Breast epithelium (tissue), 4 donors: Measurements from ENCODE around the gene TTC28. TPM values are rescaled to one million over a fixed set of nuclear protein-coding genes. Genes with fewer than 3 reads are reported as not detected.

ENCODE experiments used
- DNase-seq, 2 donors: peaks; one replicate each; pipeline ENCODE4 v3.0.0-alpha.2; 2019; ENCODE audit warnings: low spot score in 2 of 2
- H3K27ac ChIP-seq, 2 donors: fragments of 200-600 bp; sonication (generic) in 1 of 2; one replicate each; pipeline ENCODE4 v1.5.1; 2016 to 2019; ENCODE audit warnings: mild to moderate bottlenecking in 1 of 2
- H3K27me3 ChIP-seq, 2 donors: fragments of 200-600 bp; sonication (generic) in 1 of 2; one replicate each; pipeline versions ENCODE4 v1.5.1 to v1.6.0; 2017 to 2019; ENCODE audit warnings: control low read depth in 1 of 2, mild to moderate bottlenecking in 1 of 2
- H3K36me3 ChIP-seq: fragments of 200-600 bp; one replicate; pipeline ENCODE4 v1.5.1; 2019
- H3K4me1 ChIP-seq, 2 donors: fragments of 200-600 bp; sonication (generic); one replicate each; pipeline ENCODE4 v1.5.1; 2016 to 2019; ENCODE audit warnings: control low read depth in 1 of 2
- H3K4me3 ChIP-seq, 3 donors: fragments of 200-600 bp; sonication (generic); 1 replicate in 2 of 3; 2 replicates in 1 of 3; pipeline ENCODE4 v1.5.1; 2016 to 2019; ENCODE audit warnings: mild to moderate bottlenecking in 3 of 3, moderate library complexity in 2 of 3
- H3K9me3 ChIP-seq, 2 donors: fragments of 200-600 bp; sonication (generic) in 1 of 2; one replicate each; pipeline ENCODE4 v1.5.1; 2016 to 2019; ENCODE audit warnings: control low read depth in 1 of 2
- CTCF ChIP-seq, 3 donors: fragments of 450-650 bp; IDR thresholded peaks; one replicate each; pipeline ENCODE4 v1.5.1; 2016 to 2017; ENCODE audit warnings: antibody characterized with exemption in 3 of 3, mild to moderate bottlenecking in 3 of 3, moderate library complexity in 3 of 3
- POLR2A ChIP-seq: fragments of 450-650 bp; IDR thresholded peaks from one replicate; pipeline ENCODE4 v1.6.1; 2016; ENCODE audit warnings: antibody characterized with exemption, mild to moderate bottlenecking, moderate library complexity
- POLR2AphosphoS5 ChIP-seq, 3 donors: sonication (generic); formaldehyde crosslinking; IDR thresholded peaks; one replicate each; pipeline ENCODE4 v1.6.1; 2017; ENCODE audit warnings: antibody characterized with exemption in 3 of 3
- intact Hi-C: fragments of 100-400 bp; cut with DNase I; formaldehyde crosslinking; loops from one replicate; pipeline ENCODE4 v1.15.1; 2023; ENCODE audit warnings: low total_unique reads
- total RNA-seq, 3 donors: library from RNA; depleted of rRNA; stranded (reverse); fragments of >200 nt; gene quantifications; one replicate each; pipeline ENCODE4 v1.1.0, GENCODE V29; 2016

TTC28 gene
- total RNA-seq, 3 donors from 2014 or later, result 33.5 to 43.3 (median 40.2) TPM

- Histone ChIP-seq H3K9me3 (no peaks in the 10 kb centered on the region), H3K4me1 (no peaks in the 10 kb centered on the region), H3K36me3 (no peaks in the 10 kb centered on the region), H3K4me3 (no peak overlapping the region), H3K27me3 (no peaks in the 10 kb centered on the region), H3K27ac (peak overlapping the region in 1 of 2 donors; percentile 19)
- no peak for DNase-seq
- intact Hi-C loops, result loop anchor here (10.0 kb wide), 1 partner anchor 118 kb away; no protein-coding TSS in a partner anchor
- TF ChIP-seq POLR2A (no peak), CTCF (IDR thresholded peaks at IDR 0.05) (no peak)
Measured at GRCh38 chr22:28002863-28003565, 676.6 kb downstream of the TTC28 start.

DNA sequence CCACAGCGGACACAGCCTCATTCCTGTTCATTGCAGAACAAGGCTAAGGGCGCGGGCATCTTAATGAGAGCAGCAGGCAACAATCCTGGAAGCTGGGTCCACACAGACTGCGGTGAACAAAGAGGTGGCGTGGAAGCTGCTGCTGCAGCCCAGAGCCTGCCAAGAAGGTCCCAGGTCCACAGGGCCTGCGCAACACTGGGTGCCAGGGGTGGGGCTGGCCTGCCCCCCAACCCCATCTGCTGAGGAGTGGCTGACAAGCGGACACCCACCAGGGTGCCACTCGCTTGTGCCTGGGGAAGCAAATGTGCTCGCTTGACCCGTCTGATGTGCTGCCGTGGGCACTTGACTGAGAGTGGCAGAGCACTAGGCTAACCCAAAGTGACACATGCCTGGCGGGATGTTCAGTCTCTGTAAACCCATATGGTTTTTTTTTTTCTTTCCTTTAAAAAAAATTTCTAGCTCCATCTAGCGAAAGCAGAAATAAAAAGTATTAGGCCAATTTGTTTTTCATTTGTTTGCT, 677.4 kb downstream of the TTC28 start:
- no peaks in the 10 kb centered on the region for H3K27me3 ChIP-seq
- H3K4me3 ChIP-seq, result no peak overlapping the region
- no peaks in the 10 kb centered on the region for H3K36me3 ChIP-seq
- no peak overlapping the region for H3K27ac ChIP-seq
- no peaks in the 10 kb centered on the region for H3K4me1 ChIP-seq
- intact Hi-C loops, result loop anchor here (10.0 kb wide), 1 partner anchor 117 kb away; no protein-coding TSS in a partner anchor
- no peak for TF ChIP-seq POLR2A
- TF ChIP-seq POLR2AphosphoS5 (IDR thresholded peaks at IDR 0.05), result no peak
- no peak for TF ChIP-seq CTCF (IDR thresholded peaks at IDR 0.05)
- no peak for DNase-seq
- H3K9me3 ChIP-seq, result no peaks in the 10 kb centered on the region

DNA sequence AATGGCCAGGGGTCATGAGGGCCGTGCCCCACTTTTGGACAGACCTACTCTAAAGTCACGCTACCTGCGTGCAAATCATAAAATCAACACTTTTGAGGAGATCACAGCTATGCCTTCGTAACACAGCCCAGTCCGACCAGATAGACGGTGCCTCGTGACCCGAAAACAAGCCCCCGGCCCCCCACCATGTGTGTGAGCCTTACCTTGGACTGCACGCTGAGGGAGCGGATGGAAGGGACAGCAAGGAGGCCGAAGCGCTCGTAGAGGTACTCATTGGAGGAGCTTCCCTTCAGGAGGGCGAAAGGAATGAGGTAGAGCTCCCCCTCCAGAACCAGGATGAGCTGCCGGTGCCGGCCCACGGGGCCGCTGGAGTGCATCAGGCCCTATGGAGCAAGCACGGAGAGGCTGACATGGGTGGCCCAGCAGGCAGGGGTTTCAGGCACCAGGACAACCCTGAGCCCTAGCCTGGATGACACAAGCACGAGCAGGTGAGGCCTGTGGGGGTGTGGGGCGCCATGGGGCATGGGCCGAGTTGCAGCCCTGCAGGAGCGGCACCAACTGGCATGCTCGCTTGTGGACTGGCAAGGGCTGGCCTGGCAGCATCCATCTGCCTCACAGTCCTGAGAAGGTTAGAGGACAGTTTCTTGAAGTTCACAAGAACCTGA, 678.3 kb downstream of the TTC28 start:
- Histone ChIP-seq H3K27me3 (no peaks in the 10 kb centered on the region), H3K27ac (no peak overlapping the region), H3K9me3 (no peaks in the 10 kb centered on the region), H3K4me3 (no peak overlapping the region), H3K4me1 (no peaks in the 10 kb centered on the region), H3K36me3 (no peaks in the 10 kb centered on the region)
- intact Hi-C loops, result loop anchor here (10.0 kb wide), 1 partner anchor 117 kb away; no protein-coding TSS in a partner anchor
- no peak for TF ChIP-seq POLR2A
- TF ChIP-seq POLR2AphosphoS5 (IDR thresholded peaks at IDR 0.05), result no peak
- no peak for TF ChIP-seq CTCF (IDR thresholded peaks at IDR 0.05)
- DNase-seq, result no peak

GRCh38 chr22:28000361-28000760, 679.3 kb downstream of the TTC28 start:
- H3K9me3 ChIP-seq, result no peaks in the 10 kb centered on the region
- no peaks in the 10 kb centered on the region for H3K27me3 ChIP-seq
- H3K4me3 ChIP-seq, result no peak overlapping the region
- no peaks in the 10 kb centered on the region for H3K36me3 ChIP-seq
- DNase-seq, result no peak
- intact Hi-C loops, result loop anchor here (10.0 kb wide), 1 partner anchor 116 kb away; no protein-coding TSS in a partner anchor
- no peak for TF ChIP-seq POLR2AphosphoS5 (IDR thresholded peaks at IDR 0.05)
- no peak for TF ChIP-seq CTCF (IDR thresholded peaks at IDR 0.05)
- TF ChIP-seq POLR2A, result no peak
- no peaks in the 10 kb centered on the region for H3K4me1 ChIP-seq
- no peak overlapping the region for H3K27ac ChIP-seq

- intact Hi-C loops, result loop anchor here (10.0 kb wide), 1 partner anchor 115 kb away; no protein-coding TSS in a partner anchor
- Histone ChIP-seq H3K9me3 (no peaks in the 10 kb centered on the region), H3K27ac (no peak overlapping the region), H3K4me1 (no peaks in the 10 kb centered on the region), H3K27me3 (no peaks in the 10 kb centered on the region), H3K4me3 (no peak overlapping the region), H3K36me3 (no peaks in the 10 kb centered on the region)
- DNase-seq, result no peak
- TF ChIP-seq POLR2A (no peak), CTCF (IDR thresholded peaks at IDR 0.05) (no peak), POLR2AphosphoS5 (IDR thresholded peaks at IDR 0.05) (no peak)
Measured at GRCh38 chr22:27999876-28000275, 679.8 kb downstream of the TTC28 start.
